Colonic mucosa (tissue), 4 donors: ENCODE measurements around the gene TFIP11. TPM values are rescaled to one million over a fixed set of nuclear protein-coding genes. Genes with fewer than 3 reads are reported as not detected.

Source experiments
- DNase-seq: peaks from one replicate; pipeline ENCODE4 v3.0.0-alpha.2; 2020
- H3K27ac ChIP-seq: fragments of 200-600 bp; one replicate; pipeline ENCODE4 v1.8.0; 2021
- H3K27me3 ChIP-seq: fragments of 200-600 bp; one replicate; pipeline ENCODE4 v1.8.0; 2021
- H3K36me3 ChIP-seq: fragments of 200-600 bp; one replicate; pipeline ENCODE4 v1.8.0; 2021
- H3K4me1 ChIP-seq: fragments of 200-600 bp; one replicate; pipeline ENCODE4 v1.8.0; 2021; ENCODE audit warnings: mild to moderate bottlenecking
- H3K4me3 ChIP-seq: fragments of 200-600 bp; one replicate; pipeline ENCODE4 v1.8.0; 2021
- H3K9ac ChIP-seq, 2 donors: one replicate each; pipeline ENCODE4 v1.7.0; 2013; ENCODE audit warnings: control low read depth in 2 of 2, low read depth in 2 of 2, low read length in 2 of 2
- H3K9me3 ChIP-seq: fragments of 200-600 bp; one replicate; pipeline ENCODE4 v1.8.0; 2021
- CTCF ChIP-seq: fragments of 200-600 bp; IDR thresholded peaks from one replicate; pipeline ENCODE4 v1.8.0; 2022; ENCODE audit warnings: antibody characterized with exemption, mild to moderate bottlenecking
- intact Hi-C: fragments of 100-400 bp; cut with DNase I; formaldehyde crosslinking; loops from one replicate; pipeline ENCODE4 v1.14.1; 2022
- total RNA-seq, 2 donors: library from RNA; stranded (reverse); fragmentation: NEBNext Ultra II Directional in 1 of 2; extraction: Animal tissue kit (Norgen Biotek cat#: 25700) in 1 of 2; gene quantifications; one replicate each; pipeline ENCODE4 v1.2.1, GENCODE V29; 2021
- donor health status: healthy.
- donor health status: DM: no; HTN: no; CAD: no.
- donor health status: DM: no; HTN: no; CAD: no.

The TFIP11 gene
- total RNA-seq, 2 donors from 2014 or later, result 31.8 to 36.4 TPM

- intact Hi-C loops, result no loop called here
- no peak for TF ChIP-seq CTCF
- DNase-seq, result no peak
- Histone ChIP-seq H3K36me3 (peaks cover 23% of the 10 kb centered on the region), H3K4me1 (no peaks in the 10 kb centered on the region), H3K27ac (no peak overlapping the region), H3K4me3 (no peak overlapping the region), H3K9me3 (no peaks in the 10 kb centered on the region), H3K27me3 (no peaks in the 10 kb centered on the region), H3K9ac (no peak overlapping the region)
These were observed 13.0 kb downstream of the TFIP11 start for GRCh38 chr22:26499188-26499703.

- intact Hi-C loops, result no loop called here
- no peak for TF ChIP-seq CTCF
- Histone ChIP-seq H3K9me3 (no peaks in the 10 kb centered on the region), H3K4me3 (no peak overlapping the region), H3K27ac (no peak overlapping the region), H3K9ac (no peak overlapping the region), H3K27me3 (no peaks in the 10 kb centered on the region), H3K4me1 (no peaks in the 10 kb centered on the region), H3K36me3 (peaks cover 20% of the 10 kb centered on the region)
- no peak for DNase-seq
These were observed 15.8 kb downstream of the TFIP11 start for GRCh38 chr22:26496456-26496855.

GRCh38 chr22:26494506-26494905, 17.8 kb downstream of the TFIP11 start:
- Histone ChIP-seq H3K9ac (no peak overlapping the region), H3K4me3 (no peak overlapping the region), H3K4me1 (no peaks in the 10 kb centered on the region), H3K27me3 (no peaks in the 10 kb centered on the region), H3K27ac (no peak overlapping the region), H3K9me3 (no peaks in the 10 kb centered on the region), H3K36me3 (peaks cover 20% of the 10 kb centered on the region)
- TF ChIP-seq CTCF, result no peak
- DNase-seq, result no peak
- intact Hi-C loops, result no loop called here

- H3K4me1 ChIP-seq, result no peaks in the 10 kb centered on the region
- no peaks in the 10 kb centered on the region for H3K27me3 ChIP-seq
- H3K27ac ChIP-seq, result no peak overlapping the region
- H3K4me3 ChIP-seq, result no peak overlapping the region
- peaks cover 9% of the 10 kb centered on the region for H3K36me3 ChIP-seq
- no peak overlapping the region for H3K9ac ChIP-seq
- no peaks in the 10 kb centered on the region for H3K9me3 ChIP-seq
- no peak for DNase-seq
- intact Hi-C loops, result no loop called here
- TF ChIP-seq CTCF, result no peak
These were observed 20.1 kb downstream of the TFIP11 start for GRCh38 chr22:26492220-26492619.

GRCh38 chr22:26489447-26490036, 22.7 kb downstream of the TFIP11 start:
- no peak for TF ChIP-seq CTCF
- intact Hi-C loops, result no loop called here

More at GRCh38 chr22:26489447-26490036, 22.7 kb downstream of the TFIP11 start:
- Histone ChIP-seq H3K9ac (no peak overlapping the region), H3K9me3 (no peaks in the 10 kb centered on the region), H3K27me3 (no peaks in the 10 kb centered on the region), H3K4me1 (no peaks in the 10 kb centered on the region), H3K36me3 (peaks cover 9% of the 10 kb centered on the region), H3K27ac (no peak overlapping the region), H3K4me3 (no peak overlapping the region)
- no peak for DNase-seq
